OCI-LY1 (cell line): ENCODE measurements around the gene SAP30L.

ENCODE experiments used
- H2AFZ ChIP-seq: fragments of 200-600 bp; sonication (generic), shearing (Covaris generic); 2 replicates; pipeline ENCODE4 v1.6.0; 2014; ENCODE audit warnings: antibody characterized with exemption, mild to moderate bottlenecking, low read length
- H3F3A ChIP-seq: fragments of 200-600 bp; sonication (generic), shearing (Covaris generic); 2 replicates; pipeline ENCODE4 v1.6.0; 2014; ENCODE audit warnings: mild to moderate bottlenecking, antibody characterized with exemption, low read length, moderate library complexity; ENCODE audit not compliant: insufficient read depth
- H3K27ac ChIP-seq: fragments of 200-600 bp; sonication (generic); 2 replicates; pipeline ENCODE4 v1.5.1; 2014; ENCODE audit warnings: low read length, mixed run types, mild to moderate bottlenecking, low read depth; ENCODE audit not compliant: poor library complexity, severe bottlenecking
- H3K27me3 ChIP-seq: fragments of 200-600 bp; sonication (generic); 2 replicates; pipeline ENCODE4 v1.6.0; 2014; ENCODE audit warnings: antibody characterized with exemption, mild to moderate bottlenecking, low read length, moderate library complexity; ENCODE audit not compliant: insufficient read depth
- H3K36me3 ChIP-seq: fragments of 200-600 bp; sonication (generic); 2 replicates; pipeline ENCODE4 v1.6.1; 2014; ENCODE audit warnings: mild to moderate bottlenecking, antibody characterized with exemption, low read length, moderate library complexity, mixed read lengths; ENCODE audit not compliant: insufficient read depth
- H3K4me1 ChIP-seq: fragments of 200-600 bp; sonication (generic); 2 replicates; pipeline ENCODE4 v1.5.1; 2014; ENCODE audit warnings: mild to moderate bottlenecking, low read length, moderate library complexity; ENCODE audit not compliant: insufficient read depth, severe bottlenecking
- H3K4me2 ChIP-seq: fragments of 200-600 bp; sonication (generic), shearing (Covaris generic); 2 replicates; pipeline ENCODE4 v1.6.1; 2014; ENCODE audit warnings: low read length
- H3K4me3 ChIP-seq: fragments of 200-600 bp; sonication (generic); 2 replicates; pipeline ENCODE4 v1.5.1; 2014; ENCODE audit warnings: low read length, low read depth, mild to moderate bottlenecking, mixed read lengths; ENCODE audit not compliant: poor library complexity, severe bottlenecking
- H3K79me2 ChIP-seq: fragments of 200-600 bp; shearing (Covaris generic); 2 replicates; pipeline ENCODE4 v1.6.1; 2016; ENCODE audit warnings: mixed run types, low read length, mixed read lengths; ENCODE audit not compliant: insufficient read depth
- H3K9ac ChIP-seq: fragments of 200-600 bp; sonication (generic), shearing (Covaris generic); 2 replicates; pipeline ENCODE4 v1.6.1; 2014; ENCODE audit warnings: mild to moderate bottlenecking, low read length, mixed read lengths
- H3K9me2 ChIP-seq: fragments of 200-600 bp; sonication (generic), shearing (Covaris generic); 2 replicates; pipeline ENCODE4 v1.6.1; 2014; ENCODE audit warnings: low read depth, mild to moderate bottlenecking, low read length, mixed read lengths
- H3K9me3 ChIP-seq: fragments of 200-600 bp; shearing (Covaris generic); 2 replicates; pipeline ENCODE4 v1.6.1; 2014; ENCODE audit warnings: low read length, mixed read lengths
- H4K20me1 ChIP-seq: fragments of 200-600 bp; sonication (generic), shearing (Covaris generic); 2 replicates; pipeline ENCODE4 v1.6.0; 2016; ENCODE audit warnings: mild to moderate bottlenecking, low read length; ENCODE audit not compliant: insufficient read depth
- CTCF ChIP-seq: fragments of 200-600 bp; sonication (generic), shearing (Covaris generic); IDR thresholded peaks from 2 replicates; pipeline ENCODE4 v1.5.1; 2017; ENCODE audit warnings: mild to moderate bottlenecking, antibody characterized with exemption, low read length, moderate library complexity, mixed read lengths
- EZH2 ChIP-seq: fragments of 200-600 bp; sonication (generic), shearing (Covaris generic); IDR thresholded peaks from 2 replicates; pipeline ENCODE4 v1.8.0; 2017; ENCODE audit warnings: borderline replicate concordance, mixed run types, mild to moderate bottlenecking, antibody characterized with exemption, low read length, moderate library complexity, mixed read lengths

SAP30L gene

GRCh38 chr5:154445422-154446194, at the start of gene SAP30L:
Gene SAP30L, plus strand, starts transcription at chr5:154445997. Its CDS starts 608 bp downstream, at chr5:154446605.
- H3K9ac ChIP-seq: peak within 1 kb of the TSS; percentile 74
- peaks cover 30% of the 10 kb centered on the region for H3K4me1 ChIP-seq
- H3K27me3 ChIP-seq: no peaks in the 10 kb centered on the region
- peak within 1 kb of the TSS; percentile 79 for H3K4me3 ChIP-seq
- peak within 1 kb of the TSS; percentile 100 for H3K4me2 ChIP-seq
- peaks cover 21% of the 10 kb centered on the region for H3K36me3 ChIP-seq
- H3K79me2 ChIP-seq: no peaks in the 10 kb centered on the region
- H4K20me1 ChIP-seq: no peaks in the 10 kb centered on the region
- no peaks in the 10 kb centered on the region for H3F3A ChIP-seq
- H3K27ac ChIP-seq: no peak within 1 kb of the TSS
- H2AFZ ChIP-seq: no peak within 1 kb of the TSS
- no peaks in the 10 kb centered on the region for H3K9me2 ChIP-seq
- TF ChIP-seq CTCF (no peak), EZH2 (no peak)
- H3K9me3 ChIP-seq: no peaks in the 10 kb centered on the region

- no peaks in the 10 kb centered on the region for H4K20me1 ChIP-seq
- no peak overlapping the region for H3K4me2 ChIP-seq
- no peaks in the 10 kb centered on the region for H3K9me3 ChIP-seq
- no peaks in the 10 kb centered on the region; the same call in 1 of the 2 replicates for H3K36me3 ChIP-seq
- H3K9ac ChIP-seq: no peak overlapping the region
- H3K27me3 ChIP-seq: no peaks in the 10 kb centered on the region
- TF ChIP-seq CTCF (no peak), EZH2 (no peak)
- H2AFZ ChIP-seq: no peak overlapping the region
- H3K9me2 ChIP-seq: no peaks in the 10 kb centered on the region
- peaks cover 7% of the 10 kb centered on the region for H3K4me1 ChIP-seq
- H3K4me3 ChIP-seq: no peak overlapping the region
- no peaks in the 10 kb centered on the region for H3F3A ChIP-seq
- H3K27ac ChIP-seq: no peak overlapping the region
- H3K79me2 ChIP-seq: no peaks in the 10 kb centered on the region
These were observed 49.7 kb upstream of the SAP30L start for GRCh38 chr5:154396128-154396527.

- H3K9me2 ChIP-seq: no peaks in the 10 kb centered on the region
- H3K9ac ChIP-seq: no peak overlapping the region
- peaks cover 7% of the 10 kb centered on the region for H3K4me1 ChIP-seq
- TF ChIP-seq CTCF: no peak
- TF ChIP-seq EZH2: no peak
- no peaks in the 10 kb centered on the region for H3K9me3 ChIP-seq
- H3K79me2 ChIP-seq: no peaks in the 10 kb centered on the region
- H2AFZ ChIP-seq: no peak overlapping the region
- H3K4me3 ChIP-seq: no peak overlapping the region
- no peak overlapping the region for H3K27ac ChIP-seq
- no peaks in the 10 kb centered on the region for H3F3A ChIP-seq
- no peaks in the 10 kb centered on the region for H4K20me1 ChIP-seq
- no peak overlapping the region for H3K4me2 ChIP-seq
- no peaks in the 10 kb centered on the region for H3K36me3 ChIP-seq
- no peaks in the 10 kb centered on the region for H3K27me3 ChIP-seq
These were observed 48.0 kb upstream of the SAP30L start for GRCh38 chr5:154397652-154398406.
